Measurements from ENCODE around the gene WHAMM.

- TF ChIP-seq, protein P1, sequence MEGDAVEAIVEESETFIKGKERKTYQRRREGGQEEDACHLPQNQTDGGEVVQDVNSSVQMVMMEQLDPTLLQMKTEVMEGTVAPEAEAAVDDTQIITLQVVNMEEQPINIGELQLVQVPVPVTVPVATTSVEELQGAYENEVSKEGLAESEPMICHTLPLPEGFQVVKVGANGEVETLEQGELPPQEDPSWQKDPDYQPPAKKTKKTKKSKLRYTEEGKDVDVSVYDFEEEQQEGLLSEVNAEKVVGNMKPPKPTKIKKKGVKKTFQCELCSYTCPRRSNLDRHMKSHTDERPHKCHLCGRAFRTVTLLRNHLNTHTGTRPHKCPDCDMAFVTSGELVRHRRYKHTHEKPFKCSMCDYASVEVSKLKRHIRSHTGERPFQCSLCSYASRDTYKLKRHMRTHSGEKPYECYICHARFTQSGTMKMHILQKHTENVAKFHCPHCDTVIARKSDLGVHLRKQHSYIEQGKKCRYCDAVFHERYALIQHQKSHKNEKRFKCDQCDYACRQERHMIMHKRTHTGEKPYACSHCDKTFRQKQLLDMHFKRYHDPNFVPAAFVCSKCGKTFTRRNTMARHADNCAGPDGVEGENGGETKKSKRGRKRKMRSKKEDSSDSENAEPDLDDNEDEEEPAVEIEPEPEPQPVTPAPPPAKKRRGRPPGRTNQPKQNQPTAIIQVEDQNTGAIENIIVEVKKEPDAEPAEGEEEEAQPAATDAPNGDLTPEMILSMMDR (IDR thresholded peaks at IDR 0.05), result no peak
- TF ChIP-seq POLR2A (IDR thresholded peaks at IDR 0.05), result no peak
These were observed 17.4 kb upstream of the WHAMM start for GRCh38 chr15:82792068-82792467.
